HG03571 (cell line): Measurements from ENCODE around the gene TEKT5.
"Not testable (repeated sequence)": the region's sequence is repeated elsewhere in the genome, so short reads cannot be mapped to it uniquely, and the experiment has no call there.

Source experiments
- ATAC-seq: cut with Tn5 transposase; IDR thresholded peaks from one replicate; pipeline ENCODE4 v1.9.1; 2021; ENCODE audit not compliant: unreplicated experiment

Gene TEKT5

GRCh38 chr16:10685709-10686108 lies 9.0 kb downstream of the TEKT5 start:
- no peak for ATAC-seq

GRCh38 chr16:10684511-10685151 lies 10.1 kb downstream of the TEKT5 start:
- no peak for ATAC-seq

- ATAC-seq, result no peak
Measured at GRCh38 chr16:10683170-10683569, 11.6 kb downstream of the TEKT5 start.

- ATAC-seq, result no peak
Measured at GRCh38 chr16:10682604-10683003, 12.1 kb downstream of the TEKT5 start.

- ATAC-seq, result no peak
Measured at GRCh38 chr16:10681310-10682308, 13.1 kb downstream of the TEKT5 start.

GRCh38 chr16:10679921-10680320 lies 14.8 kb downstream of the TEKT5 start:
- no peak for ATAC-seq

- ATAC-seq, result not testable (repeated sequence)
Measured at GRCh38 chr16:10679441-10679840, 15.3 kb downstream of the TEKT5 start.

- ATAC-seq, result no peak
Measured at GRCh38 chr16:10678655-10679054, 16.1 kb downstream of the TEKT5 start.

- no peak for ATAC-seq
Measured at GRCh38 chr16:10676284-10676683, 18.4 kb downstream of the TEKT5 start.

- no peak for ATAC-seq
Measured at GRCh38 chr16:10675861-10676260, 18.9 kb downstream of the TEKT5 start.

GRCh38 chr16:10675216-10675615 lies 19.5 kb downstream of the TEKT5 start:
- no peak for ATAC-seq

DNA sequence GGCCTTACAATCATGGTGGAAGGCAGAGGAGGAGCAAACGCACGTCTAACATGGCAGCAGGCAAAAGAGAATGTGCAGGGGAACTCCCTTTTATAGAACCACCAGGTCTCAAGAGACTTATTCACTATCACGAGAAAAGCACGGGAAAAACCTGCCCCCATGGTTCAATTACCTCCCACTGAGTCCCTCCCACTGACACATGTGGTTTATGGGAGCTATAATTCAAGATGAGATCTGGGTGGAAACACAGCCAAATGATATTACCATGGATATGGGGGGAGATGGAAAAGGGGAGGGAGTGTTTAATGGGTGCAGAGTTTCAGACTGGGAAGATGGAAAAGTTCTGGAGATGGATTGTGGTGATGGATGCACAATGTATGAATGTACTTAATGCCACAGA lies 23.0 kb downstream of the TEKT5 start:
- no peak for ATAC-seq

DNA sequence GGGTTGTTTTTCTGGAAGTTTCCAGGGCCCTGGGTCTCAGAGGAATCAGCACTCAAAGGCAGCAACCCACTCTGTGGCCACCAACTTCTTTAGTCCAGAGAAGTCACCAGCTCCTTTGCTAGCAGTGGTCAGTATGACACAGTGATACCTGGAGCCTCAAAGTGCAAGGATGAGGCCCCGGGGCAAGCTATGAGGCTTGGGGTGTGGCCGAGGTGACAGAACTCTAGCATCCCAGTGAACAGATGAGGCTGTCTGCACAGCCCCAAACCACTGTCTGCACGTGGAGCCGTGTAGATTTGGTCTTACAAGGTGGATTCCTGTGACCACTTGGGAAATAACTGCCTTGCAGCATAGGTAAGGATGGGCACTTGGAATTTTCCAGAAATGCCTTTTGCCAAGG lies 24.9 kb downstream of the TEKT5 start:
- no peak for ATAC-seq

DNA sequence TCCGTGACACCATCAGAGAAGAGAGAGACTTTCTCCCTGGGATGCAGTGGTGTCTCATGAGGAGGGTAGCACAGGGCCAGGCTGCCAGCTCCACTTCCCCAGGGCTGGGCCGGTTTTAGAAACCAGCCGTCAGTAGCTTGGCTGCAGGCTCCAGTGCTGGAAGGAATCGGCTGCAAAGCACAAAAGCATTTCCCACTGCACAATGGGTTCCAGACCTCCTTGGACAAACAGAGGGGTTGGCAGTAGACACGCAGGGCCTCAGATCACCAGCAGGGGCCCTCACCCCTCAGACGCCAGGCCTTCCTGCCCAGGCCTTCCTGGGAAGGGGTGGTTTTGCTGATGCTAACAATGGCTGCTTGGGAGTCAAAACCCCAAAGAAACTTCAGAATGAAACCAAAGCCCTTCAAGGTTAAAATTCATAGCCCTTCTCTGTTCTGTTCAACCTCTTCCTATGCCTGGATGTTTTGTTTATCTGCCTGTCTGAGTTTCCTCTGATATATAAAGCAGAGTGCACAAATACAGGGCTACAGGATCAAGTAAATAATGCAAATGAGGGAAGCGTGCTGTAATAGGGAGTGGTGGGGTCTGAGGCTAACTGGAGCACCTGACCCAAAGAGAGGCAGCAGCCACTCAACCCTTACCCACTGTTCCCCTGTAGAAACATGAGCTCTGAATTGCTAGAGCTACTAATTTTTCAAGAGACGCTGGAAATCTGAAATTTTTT lies 26.2 kb downstream of the TEKT5 start:
- ATAC-seq, result no peak

- no peak for ATAC-seq
Measured at GRCh38 chr16:10667239-10667638, 27.5 kb downstream of the TEKT5 start.

DNA sequence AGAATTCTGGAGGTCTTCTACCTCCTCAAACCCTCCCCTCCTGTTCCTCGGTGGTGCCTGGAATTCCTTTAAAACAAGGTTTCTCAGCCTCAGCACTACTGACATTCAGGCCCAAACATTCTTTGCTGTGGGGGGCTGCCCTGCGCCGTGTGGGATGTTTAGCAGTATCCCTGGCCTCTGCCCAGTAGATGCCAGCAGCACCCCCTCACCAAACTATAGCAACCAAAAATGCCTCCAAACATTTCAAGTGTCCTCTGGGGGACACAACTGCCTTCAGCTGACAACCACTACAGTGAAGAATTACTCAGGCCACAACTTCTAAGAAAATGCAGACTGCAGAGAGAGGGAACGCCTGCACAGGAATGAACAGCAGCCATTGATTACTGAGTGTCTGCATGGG lies 28.4 kb downstream of the TEKT5 start:
- no peak for ATAC-seq

DNA sequence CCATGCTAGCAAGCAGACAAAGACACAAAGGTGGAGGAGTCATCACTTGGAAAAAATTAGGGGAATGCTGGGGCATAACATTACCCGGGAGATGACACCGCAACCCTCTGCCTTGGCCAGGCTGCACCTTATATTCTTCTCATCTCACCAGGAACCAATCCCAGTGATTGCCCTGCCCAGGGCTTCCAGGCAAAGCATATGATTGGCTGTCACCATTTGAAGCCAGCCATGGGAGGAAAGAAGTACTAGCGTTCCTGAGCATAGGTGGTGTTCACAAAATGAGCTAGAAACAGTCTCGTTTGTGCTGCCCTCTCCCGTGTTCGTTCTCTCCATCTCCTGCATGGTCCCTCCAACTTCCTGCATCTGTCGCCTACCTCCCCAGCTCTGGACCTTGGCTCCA lies 29.6 kb downstream of the TEKT5 start:
- ATAC-seq, result no peak

- ATAC-seq, result no peak
Measured at GRCh38 chr16:10664720-10665126, 30.0 kb downstream of the TEKT5 start.

GRCh38 chr16:10663744-10664143 lies 31.0 kb downstream of the TEKT5 start:
- no peak for ATAC-seq

DNA sequence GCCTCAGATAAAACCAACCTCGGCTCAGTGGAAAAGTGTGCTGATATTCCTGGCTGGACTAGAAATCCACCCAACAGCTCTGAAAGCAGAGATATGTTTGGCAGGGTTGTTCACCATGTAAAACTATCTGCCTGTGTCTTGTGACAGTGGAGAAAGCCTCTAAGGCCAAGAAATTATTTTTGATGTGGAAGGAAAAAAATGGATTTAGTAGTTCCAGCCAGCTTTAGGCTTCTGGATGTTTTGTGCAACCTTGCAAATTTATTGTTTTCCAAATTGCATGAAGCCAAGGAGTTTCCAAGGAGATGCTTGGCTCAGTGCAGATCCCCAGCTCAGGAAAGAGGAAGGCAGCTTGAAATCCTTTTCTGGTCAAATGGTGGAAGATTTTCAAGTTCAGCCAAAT lies 31.6 kb downstream of the TEKT5 start:
- ATAC-seq, result no peak

DNA sequence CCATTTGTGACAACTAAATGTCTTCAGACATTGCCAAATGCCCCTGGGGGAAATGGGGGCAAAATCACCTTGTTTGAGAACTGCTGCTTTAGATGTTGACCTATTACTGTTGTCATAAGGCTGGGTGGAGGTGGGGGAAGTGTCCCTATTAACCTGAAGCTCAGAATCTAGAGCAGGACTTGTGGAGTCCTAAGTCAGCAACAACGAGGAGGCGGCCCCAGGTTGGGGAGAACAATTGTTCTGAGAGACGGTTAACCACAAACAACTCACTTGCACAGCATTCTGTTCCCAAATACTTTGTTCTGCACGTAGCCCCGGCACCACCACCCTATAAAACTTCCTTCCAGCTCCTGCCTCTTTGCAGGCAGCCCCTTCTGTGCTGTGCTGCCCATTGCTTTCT lies 32.5 kb downstream of the TEKT5 start:
- ATAC-seq, result no peak

GRCh38 chr16:10661737-10662136 lies 33.0 kb downstream of the TEKT5 start:
- no peak for ATAC-seq
